Activated naive CD8-positive, alpha-beta T cell treated with anti-CD3 and anti-CD28 coated beads, Interleukin-2, amount 50 U/mL, for 24 hours (primary cell): ENCODE results near the gene ZFAND5.
A peak's percentile ranks its signal among the peaks of the same experiment; 100 is the strongest.

Experiments used
- ATAC-seq: fragments of 150-1000 bp; cut with Tn5 transposase; one replicate; pipeline ENCODE4 v1.10.0; 2021
- DNase-seq: peaks from one replicate; pipeline ENCODE4 v3.0.0; 2021
- H3K27ac Mint-ChIP-seq: one replicate; pipeline ENCODE4 v1.8.0; 2021; ENCODE audit warnings: mild to moderate bottlenecking, mixed read lengths
- H3K27me3 Mint-ChIP-seq: one replicate; pipeline ENCODE4 v1.8.0; 2021; ENCODE audit warnings: mixed read lengths
- H3K36me3 Mint-ChIP-seq: one replicate; pipeline ENCODE4 v1.8.0; 2021; ENCODE audit warnings: low read depth, mixed read lengths
- H3K4me1 Mint-ChIP-seq: one replicate; pipeline ENCODE4 v1.8.0; 2021; ENCODE audit warnings: mixed read lengths
- H3K4me3 Mint-ChIP-seq: one replicate; pipeline ENCODE4 v1.8.0; 2021; ENCODE audit warnings: mild to moderate bottlenecking, moderate library complexity, mixed read lengths
- H3K9me3 Mint-ChIP-seq: one replicate; pipeline ENCODE4 v1.8.0; 2021; ENCODE audit warnings: mixed read lengths

Gene ZFAND5

GRCh38 chr9:72352911-72353388, 12.1 kb downstream of the ZFAND5 start:
- Mint-ChIP-seq H3K4me3 (no peak overlapping the region), H3K27ac (no peak overlapping the region), H3K36me3 (peaks cover 50% of the 10 kb centered on the region), H3K27me3 (no peaks in the 10 kb centered on the region), H3K9me3 (no peaks in the 10 kb centered on the region), H3K4me1 (peaks cover 39% of the 10 kb centered on the region)
- no peak for DNase-seq
- no peak for ATAC-seq

- ATAC-seq: peak; percentile 44
- no peaks in the 10 kb centered on the region for H3K9me3 Mint-ChIP-seq
- no peak overlapping the region for H3K4me3 Mint-ChIP-seq
- no peak overlapping the region for H3K27ac Mint-ChIP-seq
- peaks cover 41% of the 10 kb centered on the region for H3K36me3 Mint-ChIP-seq
- H3K27me3 Mint-ChIP-seq: no peaks in the 10 kb centered on the region
- H3K4me1 Mint-ChIP-seq: peaks cover 32% of the 10 kb centered on the region
- no peak for DNase-seq
Measured at GRCh38 chr9:72351538-72352453, 13.2 kb downstream of the ZFAND5 start.

DNA sequence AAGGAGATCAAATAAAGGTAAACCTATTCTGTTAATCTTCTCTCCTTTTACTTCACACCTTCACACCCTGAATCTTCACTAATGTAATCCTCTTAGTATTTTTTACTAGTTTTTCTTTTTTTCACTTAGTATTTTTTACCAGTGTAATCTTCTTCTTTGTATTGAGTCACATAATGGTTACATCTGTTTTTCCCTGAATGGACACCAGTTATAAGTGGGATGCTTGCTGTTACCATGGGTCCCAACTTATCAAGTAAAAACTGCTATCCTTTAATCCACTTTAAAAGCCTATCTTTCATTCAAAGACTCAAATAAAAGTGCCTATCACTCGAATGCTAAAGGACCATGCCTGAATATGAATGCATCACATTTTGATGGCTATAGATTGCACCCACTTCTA, 15.1 kb downstream of the ZFAND5 start:
- H3K4me3 Mint-ChIP-seq: no peak overlapping the region
- H3K4me1 Mint-ChIP-seq: peaks cover 31% of the 10 kb centered on the region
- H3K9me3 Mint-ChIP-seq: no peaks in the 10 kb centered on the region
- ATAC-seq: no peak
- peaks cover 22% of the 10 kb centered on the region for H3K36me3 Mint-ChIP-seq
- no peak overlapping the region for H3K27ac Mint-ChIP-seq
- no peaks in the 10 kb centered on the region for H3K27me3 Mint-ChIP-seq
- DNase-seq: no peak

GRCh38 chr9:72349240-72349639, 15.8 kb downstream of the ZFAND5 start:
- no peaks in the 10 kb centered on the region for H3K27me3 Mint-ChIP-seq
- peak; percentile 79 for ATAC-seq

DNA sequence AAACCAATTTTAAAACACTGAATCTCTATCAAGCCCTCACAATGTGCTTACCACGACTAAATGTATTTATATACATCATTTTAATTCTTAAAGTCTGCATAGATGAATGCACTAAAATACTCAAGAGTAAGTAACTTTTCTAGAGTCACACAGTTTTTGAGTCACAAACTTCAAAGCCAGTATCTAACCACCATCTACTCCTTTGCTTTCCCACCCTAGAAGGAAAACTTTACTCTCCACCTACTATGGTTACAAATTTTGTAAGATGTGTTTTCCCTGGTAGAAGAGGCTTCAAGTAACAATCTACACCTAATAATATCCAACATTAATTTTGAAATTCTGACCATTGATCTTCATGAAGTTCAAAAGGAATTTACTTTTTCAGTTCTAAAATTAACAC, 18.7 kb downstream of the ZFAND5 start:
- Mint-ChIP-seq H3K9me3 (no peaks in the 10 kb centered on the region), H3K4me3 (no peak overlapping the region), H3K27ac (no peak overlapping the region), H3K27me3 (no peaks in the 10 kb centered on the region), H3K36me3 (no peaks in the 10 kb centered on the region), H3K4me1 (peaks cover 27% of the 10 kb centered on the region)
- ATAC-seq (peak; percentile 76), DNase-seq (no peak)

More at GRCh38 chr9:72349240-72349639, 15.8 kb downstream of the ZFAND5 start:
- peaks cover 16% of the 10 kb centered on the region for H3K36me3 Mint-ChIP-seq
- DNase-seq: no peak
- H3K9me3 Mint-ChIP-seq: no peaks in the 10 kb centered on the region
- H3K27ac Mint-ChIP-seq: no peak overlapping the region
- peaks cover 31% of the 10 kb centered on the region for H3K4me1 Mint-ChIP-seq
- H3K4me3 Mint-ChIP-seq: no peak overlapping the region

DNA sequence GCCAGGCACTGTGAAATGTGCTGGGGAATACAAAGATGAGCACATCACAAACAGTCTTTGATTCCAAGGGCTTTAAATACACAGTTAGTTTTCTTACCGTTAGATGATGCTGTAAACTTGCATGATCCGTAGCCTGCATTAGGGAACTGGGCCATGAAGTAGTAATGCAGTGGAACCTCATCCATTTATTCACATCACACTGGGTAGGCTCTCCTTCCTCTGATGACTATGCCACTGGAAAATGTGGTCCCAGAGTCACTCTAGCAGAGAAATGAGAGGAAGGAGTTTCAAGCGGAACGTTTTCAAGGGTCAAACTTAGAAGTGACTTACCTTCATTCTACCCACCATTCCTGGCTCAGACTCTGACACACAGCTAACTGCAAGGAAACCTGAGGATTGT, 26.4 kb downstream of the ZFAND5 start:
- ATAC-seq (no peak), DNase-seq (no peak)
- Mint-ChIP-seq H3K9me3 (no peaks in the 10 kb centered on the region), H3K27ac (no peak overlapping the region), H3K4me1 (no peaks in the 10 kb centered on the region), H3K36me3 (peaks cover 1% of the 10 kb centered on the region), H3K4me3 (no peak overlapping the region), H3K27me3 (peaks cover 1% of the 10 kb centered on the region)

- Mint-ChIP-seq H3K36me3 (peaks cover 1% of the 10 kb centered on the region), H3K4me3 (no peak overlapping the region)
Measured at GRCh38 chr9:72337286-72337685, 27.7 kb downstream of the ZFAND5 start.

DNA sequence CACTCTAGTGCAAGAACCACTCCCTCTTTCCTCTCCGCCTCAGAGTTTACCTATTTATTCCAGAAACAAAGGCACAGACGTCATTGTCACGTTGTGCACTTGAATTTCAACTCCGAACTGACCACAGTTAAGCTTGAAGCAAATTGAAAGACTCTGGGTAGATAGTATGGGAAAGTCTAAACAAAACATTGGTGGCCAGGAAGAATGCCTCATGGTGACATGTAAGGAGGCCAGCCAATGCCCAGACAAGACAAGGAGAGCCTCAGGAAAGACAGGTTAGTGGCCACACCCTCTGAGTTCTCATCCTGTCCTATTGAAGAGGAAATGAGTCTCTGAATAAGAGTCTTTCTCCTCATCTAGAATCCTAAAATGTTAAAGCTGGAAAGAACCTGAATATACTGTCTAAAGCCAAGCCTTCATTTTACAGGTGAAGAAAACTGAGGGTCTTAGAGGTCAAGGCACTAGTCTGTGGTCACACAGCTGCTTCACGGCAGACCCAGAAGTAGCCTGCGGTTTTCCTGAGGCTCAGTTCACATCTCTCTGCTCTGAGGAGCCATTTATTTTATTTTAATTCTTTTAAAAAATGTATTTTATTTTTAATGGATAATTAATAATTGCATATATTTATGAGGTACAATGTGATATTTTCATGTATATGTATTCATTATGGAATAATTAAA, 30.2 kb downstream of the ZFAND5 start:
- ATAC-seq (no peak), DNase-seq (no peak)
- no peaks in the 10 kb centered on the region for H3K9me3 Mint-ChIP-seq
- H3K27me3 Mint-ChIP-seq: peaks cover 5% of the 10 kb centered on the region
- H3K36me3 Mint-ChIP-seq: peaks cover 1% of the 10 kb centered on the region
- H3K27ac Mint-ChIP-seq: no peak overlapping the region
- H3K4me1 Mint-ChIP-seq: no peaks in the 10 kb centered on the region
- no peak overlapping the region for H3K4me3 Mint-ChIP-seq

More at GRCh38 chr9:72337286-72337685, 27.7 kb downstream of the ZFAND5 start:
- Mint-ChIP-seq H3K27ac (no peak overlapping the region), H3K9me3 (no peaks in the 10 kb centered on the region), H3K27me3 (peaks cover 3% of the 10 kb centered on the region), H3K4me1 (no peaks in the 10 kb centered on the region)
- ATAC-seq: no peak
- no peak for DNase-seq

GRCh38 chr9:72333709-72334108, 31.3 kb downstream of the ZFAND5 start:
- Mint-ChIP-seq H3K27ac (no peak overlapping the region), H3K4me1 (no peaks in the 10 kb centered on the region), H3K36me3 (peaks cover 1% of the 10 kb centered on the region), H3K4me3 (no peak overlapping the region), H3K27me3 (peaks cover 3% of the 10 kb centered on the region), H3K9me3 (no peaks in the 10 kb centered on the region)
- DNase-seq: no peak
- no peak for ATAC-seq

GRCh38 chr9:72333197-72333596, 31.8 kb downstream of the ZFAND5 start:
- H3K4me3 Mint-ChIP-seq: no peak overlapping the region
- H3K9me3 Mint-ChIP-seq: no peaks in the 10 kb centered on the region
- no peak overlapping the region for H3K27ac Mint-ChIP-seq

GRCh38 chr9:72332351-72332750, 32.7 kb downstream of the ZFAND5 start:
- Mint-ChIP-seq H3K27me3 (peaks cover 3% of the 10 kb centered on the region), H3K36me3 (peaks cover under 1% of the 10 kb centered on the region), H3K27ac (no peak overlapping the region), H3K9me3 (no peaks in the 10 kb centered on the region), H3K4me1 (no peaks in the 10 kb centered on the region), H3K4me3 (no peak overlapping the region)
- no peak for DNase-seq
- no peak for ATAC-seq

More at GRCh38 chr9:72333197-72333596, 31.8 kb downstream of the ZFAND5 start:
- DNase-seq (no peak), ATAC-seq (no peak)
- H3K36me3 Mint-ChIP-seq: peaks cover 1% of the 10 kb centered on the region
- H3K27me3 Mint-ChIP-seq: peaks cover 3% of the 10 kb centered on the region
- no peaks in the 10 kb centered on the region for H3K4me1 Mint-ChIP-seq

DNA sequence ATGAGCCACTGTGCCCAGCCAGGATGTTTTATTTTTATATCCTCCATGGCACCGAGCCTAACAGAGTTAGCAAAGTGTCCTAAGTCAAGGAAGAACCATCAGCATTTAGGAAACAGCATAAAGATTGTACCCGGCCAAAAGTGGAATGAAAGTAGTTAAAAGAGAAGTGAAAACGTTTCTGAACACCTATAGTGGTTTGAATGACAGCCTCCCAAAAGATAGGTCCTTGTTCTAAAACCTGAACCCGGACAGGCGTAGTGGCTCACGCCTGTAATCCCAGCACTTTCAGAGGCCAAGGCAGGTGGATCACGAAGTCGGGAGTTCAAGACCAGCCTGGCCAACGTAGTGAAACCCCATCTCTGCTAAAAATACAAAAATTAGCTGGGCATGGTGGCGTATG, 37.4 kb downstream of the ZFAND5 start:
- no peak overlapping the region for H3K4me3 Mint-ChIP-seq
- H3K36me3 Mint-ChIP-seq: no peaks in the 10 kb centered on the region
- ATAC-seq (no peak), DNase-seq (no peak)
- no peak overlapping the region for H3K27ac Mint-ChIP-seq
- H3K9me3 Mint-ChIP-seq: no peaks in the 10 kb centered on the region
- peaks cover 3% of the 10 kb centered on the region for H3K4me1 Mint-ChIP-seq
- H3K27me3 Mint-ChIP-seq: peaks cover 6% of the 10 kb centered on the region

GRCh38 chr9:72326641-72327040, 38.4 kb downstream of the ZFAND5 start:
- Mint-ChIP-seq H3K4me3 (no peak overlapping the region), H3K9me3 (no peaks in the 10 kb centered on the region), H3K36me3 (no peaks in the 10 kb centered on the region), H3K27ac (no peak overlapping the region), H3K4me1 (peaks cover 3% of the 10 kb centered on the region), H3K27me3 (peaks cover 2% of the 10 kb centered on the region)
- ATAC-seq (no peak), DNase-seq (no peak)

DNA sequence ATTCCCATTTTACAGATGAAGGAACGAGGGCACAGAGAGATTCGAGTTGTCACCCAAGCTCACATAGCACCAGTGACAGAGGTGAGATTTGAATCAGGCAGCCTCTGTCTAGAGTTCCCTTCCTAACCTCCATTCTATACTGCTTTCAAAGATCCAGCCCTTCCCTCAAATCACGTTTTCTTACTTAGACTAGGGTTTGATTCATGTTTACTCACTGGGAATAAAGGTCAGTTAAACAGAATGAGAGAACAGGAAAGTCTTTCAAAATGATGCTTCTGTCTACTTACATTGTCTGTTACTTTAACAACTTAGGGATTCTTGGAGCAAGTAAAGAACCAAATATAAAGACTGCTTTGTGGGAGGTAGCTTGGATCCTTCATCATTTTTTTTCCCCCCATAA, 40.0 kb downstream of the ZFAND5 start:
- H3K4me3 Mint-ChIP-seq: no peak overlapping the region

DNA sequence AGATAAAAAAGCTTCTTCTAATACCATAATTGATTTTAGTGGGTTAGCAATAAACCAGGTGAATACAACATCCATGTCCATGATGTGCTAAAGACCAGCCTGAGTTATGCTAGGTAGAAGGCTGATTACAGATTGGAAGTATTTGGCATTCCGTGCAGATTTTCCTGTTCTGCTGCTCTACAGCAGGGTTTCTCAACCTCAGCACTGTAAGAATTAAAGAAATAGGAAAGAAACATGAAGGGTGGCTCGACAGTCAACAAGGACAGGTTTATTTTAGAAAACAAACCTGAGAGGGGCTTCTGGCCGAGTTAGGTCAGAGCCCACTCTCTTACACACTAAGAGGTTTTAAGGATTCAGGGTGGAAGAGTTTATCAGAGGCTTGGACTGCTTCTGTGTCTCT, 42.3 kb downstream of the ZFAND5 start:
- H3K4me1 Mint-ChIP-seq: peaks cover 3% of the 10 kb centered on the region
- H3K27ac Mint-ChIP-seq: no peak overlapping the region
- ATAC-seq: no peak

More for the DNA sequence above, 40.0 kb downstream of the ZFAND5 start:
- peaks cover 3% of the 10 kb centered on the region for H3K4me1 Mint-ChIP-seq
- ATAC-seq: no peak
- peaks cover 2% of the 10 kb centered on the region for H3K27me3 Mint-ChIP-seq
- no peak for DNase-seq
- H3K9me3 Mint-ChIP-seq: no peaks in the 10 kb centered on the region
- H3K27ac Mint-ChIP-seq: no peak overlapping the region
- H3K36me3 Mint-ChIP-seq: no peaks in the 10 kb centered on the region

More for the DNA sequence above, 42.3 kb downstream of the ZFAND5 start:
- no peak for DNase-seq
- no peaks in the 10 kb centered on the region for H3K36me3 Mint-ChIP-seq
- H3K4me3 Mint-ChIP-seq: no peak overlapping the region
- peaks cover 2% of the 10 kb centered on the region for H3K27me3 Mint-ChIP-seq
- H3K9me3 Mint-ChIP-seq: no peaks in the 10 kb centered on the region
